Cerebellar cortex (tissue), 1 donor: ENCODE data around the gene PRKAG3.
"Not testable (repeated sequence)": the region's sequence is repeated elsewhere in the genome, so short reads cannot be mapped to it uniquely, and the experiment has no call there.

Experiments used
- DNase-seq: peaks from one replicate; pipeline ENCODE4 v3.0.0-alpha.2; 2015; ENCODE audit warnings: low spot score

Gene PRKAG3

GRCh38 chr2:218863021-218863520 lies 31.5 kb upstream of the PRKAG3 start:
- DNase-seq, result no peak

GRCh38 chr2:218861645-218862318 lies 30.2 kb upstream of the PRKAG3 start:
- no peak for DNase-seq

GRCh38 chr2:218860950-218861381 lies 29.4 kb upstream of the PRKAG3 start:
- peak; percentile 28 for DNase-seq

GRCh38 chr2:218859988-218860831 lies 28.6 kb upstream of the PRKAG3 start:
- no peak for DNase-seq

GRCh38 chr2:218859556-218859987 lies 28.0 kb upstream of the PRKAG3 start, which contains the start of gene WNT6:
WNT6 (plus strand) TSS chr2:218859805; CDS start chr2:218860038, 233 bp downstream.
- DNase-seq, result no peak

- DNase-seq, result no peak
Measured at GRCh38 chr2:218858671-218859555, 27.3 kb upstream of the PRKAG3 start.

- no peak for DNase-seq
Measured at GRCh38 chr2:218858138-218858445, 26.5 kb upstream of the PRKAG3 start.

- DNase-seq, result no peak
Measured at GRCh38 chr2:218857371-218858137, 26.0 kb upstream of the PRKAG3 start.

GRCh38 chr2:218856896-218857243 lies 25.3 kb upstream of the PRKAG3 start:
- no peak for DNase-seq

- no peak for DNase-seq
Measured at GRCh38 chr2:218856167-218856895, 24.7 kb upstream of the PRKAG3 start.

GRCh38 chr2:218855305-218856166 lies 23.9 kb upstream of the PRKAG3 start:
- DNase-seq, result no peak

- DNase-seq, result no peak
Measured at GRCh38 chr2:218854860-218855259, 23.3 kb upstream of the PRKAG3 start.

GRCh38 chr2:218853766-218854165 lies 22.2 kb upstream of the PRKAG3 start:
- no peak for DNase-seq

- DNase-seq, result peak; percentile 52
Measured at GRCh38 chr2:218852911-218853667, 21.5 kb upstream of the PRKAG3 start.

GRCh38 chr2:218851286-218851685 lies 19.7 kb upstream of the PRKAG3 start:
- DNase-seq, result no peak

- no peak for DNase-seq
Measured at GRCh38 chr2:218850796-218851195, 19.2 kb upstream of the PRKAG3 start.

GRCh38 chr2:218849721-218850120 lies 18.1 kb upstream of the PRKAG3 start:
- no peak for DNase-seq

- not testable (repeated sequence) for DNase-seq
Measured at GRCh38 chr2:218846963-218847362, 15.4 kb upstream of the PRKAG3 start.

- not testable (repeated sequence) for DNase-seq
Measured at GRCh38 chr2:218844334-218844733, 12.7 kb upstream of the PRKAG3 start.
